Midbrain (tissue), 1 donor: Measurements from ENCODE around the gene ZFAND3.

Experiments
- DNase-seq: peaks from one replicate; lab custom pipeline; 2025; lab: John Stamatoyannopoulos, UW

ZFAND3 gene

GRCh38 chr6:37819177-37819801 lies at the start of gene ZFAND3:
TSS of gene ZFAND3 (plus strand) at chr6:37819727. CDS start at chr6:37819946, 219 bp downstream.
- peak; percentile 99 for DNase-seq

- DNase-seq = no peak
These were observed 45.4 kb upstream of the ZFAND3 start for GRCh38 chr6:37774028-37774680.

GRCh38 chr6:37776566-37776965 lies 43.0 kb upstream of the ZFAND3 start:
- no peak for DNase-seq

- no peak for DNase-seq
These were observed 42.2 kb upstream of the ZFAND3 start for GRCh38 chr6:37777272-37777834.

- DNase-seq = no peak
These were observed 40.3 kb upstream of the ZFAND3 start for GRCh38 chr6:37779111-37779800.

- DNase-seq = no peak
These were observed 39.5 kb upstream of the ZFAND3 start for GRCh38 chr6:37779902-37780628.

- no peak for DNase-seq
These were observed 37.7 kb upstream of the ZFAND3 start for GRCh38 chr6:37781788-37782187.

GRCh38 chr6:37783025-37783855 lies 36.3 kb upstream of the ZFAND3 start:
- DNase-seq = peak; percentile 27

GRCh38 chr6:37783856-37784584 lies 35.5 kb upstream of the ZFAND3 start:
- DNase-seq = peak; percentile 37

- no peak for DNase-seq
These were observed 35.0 kb upstream of the ZFAND3 start for GRCh38 chr6:37784585-37784967.

GRCh38 chr6:37785002-37785662 lies 34.4 kb upstream of the ZFAND3 start:
- DNase-seq = no peak

- no peak for DNase-seq
These were observed 33.8 kb upstream of the ZFAND3 start for GRCh38 chr6:37785663-37786270.

GRCh38 chr6:37787216-37787615 lies 32.3 kb upstream of the ZFAND3 start:
- DNase-seq = no peak

GRCh38 chr6:37788259-37788658 lies 31.3 kb upstream of the ZFAND3 start:
- DNase-seq = no peak

GRCh38 chr6:37791156-37791919 lies 28.2 kb upstream of the ZFAND3 start:
- peak; percentile 95 for DNase-seq

- no peak for DNase-seq
These were observed 27.0 kb upstream of the ZFAND3 start for GRCh38 chr6:37792457-37793033.

GRCh38 chr6:37793067-37793466 lies 26.5 kb upstream of the ZFAND3 start:
- no peak for DNase-seq

- no peak for DNase-seq
These were observed 24.7 kb upstream of the ZFAND3 start for GRCh38 chr6:37794825-37795224.
